SJSA1 (cell line): Measurements from ENCODE around the gene PPP1R2C. TPM values are rescaled to one million over a fixed set of nuclear protein-coding genes. Genes with fewer than 3 reads are reported as not detected.

Experiments
- DNase-seq, 2 experiments: peaks; one replicate each; pipeline ENCODE4 v3.0.0-alpha.2; 2015 to 2020; ENCODE audit warnings: low spot score in 2 of 2, low read depth in 1 of 2
- H3K27ac ChIP-seq: fragments of 250-450 bp; sonication (Bioruptor Pico); 2 replicates; pipeline ENCODE4 v1.5.1; 2020; ENCODE audit warnings: mild to moderate bottlenecking, moderate library complexity
- H3K27me3 ChIP-seq: fragments of 250-450 bp; sonication (Bioruptor Pico); replicated peaks from 2 replicates; pipeline ENCODE4 v1.5.1; 2020; ENCODE audit warnings: mild to moderate bottlenecking, moderate library complexity
- H3K36me3 ChIP-seq: fragments of 250-450 bp; sonication (Bioruptor Pico); 2 replicates; pipeline ENCODE4 v1.5.1; 2020; ENCODE audit warnings: mild to moderate bottlenecking
- H3K4me1 ChIP-seq: fragments of 250-450 bp; sonication (Bioruptor Pico); replicated peaks from 2 replicates; pipeline ENCODE4 v1.6.1; 2021; ENCODE audit warnings: mild to moderate bottlenecking
- H3K4me3 ChIP-seq: fragments of 250-450 bp; sonication (Bioruptor Pico); 2 replicates; pipeline ENCODE4 v1.5.1; 2020; ENCODE audit warnings: mild to moderate bottlenecking
- H3K9me3 ChIP-seq: fragments of 250-450 bp; sonication (Bioruptor Pico); replicated peaks from 2 replicates; pipeline ENCODE4 v1.5.1; 2020; ENCODE audit warnings: mild to moderate bottlenecking
- total RNA-seq: library from RNA; depleted of rRNA; stranded (reverse); fragments of >200 nt; shearing (Covaris generic); gene quantifications from 2 replicates; pipeline ENCODE4 v1.2.3, GENCODE V29; 2014

Gene PPP1R2C
- total RNA-seq, 1 experiment from 2014 or later, result not detected

DNA sequence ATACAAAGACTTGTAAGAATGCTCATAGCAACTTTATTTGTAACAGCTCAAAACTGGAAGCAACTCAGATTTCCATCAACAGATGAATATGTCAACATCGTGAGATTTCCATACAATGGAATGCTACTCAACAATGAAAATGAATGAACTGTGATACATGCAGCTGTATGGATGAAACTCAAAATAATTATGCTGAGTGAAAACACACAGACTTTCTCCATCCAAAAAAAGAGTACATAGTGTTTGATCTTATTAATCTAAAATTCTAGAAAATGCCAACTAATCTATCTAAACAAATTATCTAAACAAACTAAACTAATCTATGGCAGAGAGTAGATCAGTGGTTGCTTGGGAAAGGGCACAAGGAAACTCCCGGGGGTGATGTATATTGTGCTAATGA is 42.7 kb downstream of the PPP1R2C start:
- DNase-seq, result no peak
- no peaks in the 10 kb centered on the region for H3K9me3 ChIP-seq
- H3K27ac ChIP-seq, result no peak overlapping the region
- H3K36me3 ChIP-seq, result no peaks in the 10 kb centered on the region
- H3K27me3 ChIP-seq, result no peaks in the 10 kb centered on the region
- H3K4me1 ChIP-seq, result no peaks in the 10 kb centered on the region
- no peak overlapping the region for H3K4me3 ChIP-seq

GRCh38 chrX:42732506-42732905 is 45.5 kb downstream of the PPP1R2C start:
- no peak overlapping the region for H3K27ac ChIP-seq
- no peaks in the 10 kb centered on the region for H3K27me3 ChIP-seq
- H3K9me3 ChIP-seq, result no peaks in the 10 kb centered on the region
- H3K4me1 ChIP-seq, result no peaks in the 10 kb centered on the region
- H3K4me3 ChIP-seq, result no peak overlapping the region
- no peaks in the 10 kb centered on the region for H3K36me3 ChIP-seq
- no peak for DNase-seq
